ENCODE data around the gene ANKRD35.

DNA sequence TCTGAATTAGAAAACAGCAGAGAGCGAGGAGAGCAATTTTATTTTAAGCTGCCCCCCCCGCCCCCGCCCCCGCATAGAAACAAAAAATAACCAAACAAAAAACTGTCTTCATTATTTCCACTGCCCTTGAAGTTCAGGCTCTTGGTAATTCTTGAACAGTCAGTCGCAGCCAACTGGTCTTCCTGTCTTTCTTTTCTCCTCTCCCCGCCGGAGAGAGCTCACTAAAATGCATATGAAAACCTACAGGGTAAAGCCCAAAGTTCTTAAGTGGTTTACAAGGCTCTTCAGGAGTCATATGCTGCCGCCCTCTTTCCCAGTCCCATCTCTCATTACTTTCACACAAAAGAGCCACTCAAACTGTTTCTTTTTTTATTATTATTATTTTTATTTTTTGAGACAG is 1.1 kb upstream of the ANKRD35 start:
- TF ChIP-seq ELF1 (IDR thresholded peaks at IDR 0.05; ENCODE audit: borderline replicate concordance, low read depth) = no peak
- no peak for TF ChIP-seq CTCF (IDR thresholded peaks at IDR 0.05 in 2 of 3, conservative IDR thresholded peaks at IDR 0.05 in 1 of 3; ENCODE audit: borderline replicate concordance in 1 of 3, insufficient read depth in 1 of 3, low read depth in 2 of 3, low read length in 2 of 3)
- TF ChIP-seq POLR2A (IDR thresholded peaks at IDR 0.05; ENCODE audit: borderline replicate concordance, extremely low read depth, insufficient read depth, insufficient read length) = no peak
- no peak for TF ChIP-seq CEBPB (IDR thresholded peaks at IDR 0.05; ENCODE audit: low read depth)
- no peak for TF ChIP-seq EZH2 (IDR thresholded peaks at IDR 0.05)
- TF ChIP-seq EZH2phosphoT487 (IDR thresholded peaks at IDR 0.05; ENCODE audit: borderline replicate concordance) = no peak
- TF ChIP-seq, protein P1, sequence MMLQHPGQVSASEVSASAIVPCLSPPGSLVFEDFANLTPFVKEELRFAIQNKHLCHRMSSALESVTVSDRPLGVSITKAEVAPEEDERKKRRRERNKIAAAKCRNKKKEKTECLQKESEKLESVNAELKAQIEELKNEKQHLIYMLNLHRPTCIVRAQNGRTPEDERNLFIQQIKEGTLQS (IDR thresholded peaks at IDR 0.05) = no peak
- no peak for TF ChIP-seq RAD21 (IDR thresholded peaks at IDR 0.05; ENCODE audit: low read depth)
- no peak for TF ChIP-seq YY1 (IDR thresholded peaks at IDR 0.05; ENCODE audit: extremely low read depth, insufficient replicate concordance, low read depth, low read length)
- no peak for TF ChIP-seq MAX (IDR thresholded peaks at IDR 0.05)
- TF ChIP-seq ZFX (IDR thresholded peaks at IDR 0.05) = no peak

Data from HCT116 (cell line).